Calu3 (cell line): Measurements from ENCODE around the gene PHLDB3. TPM values are rescaled to one million over a fixed set of nuclear protein-coding genes. Genes with fewer than 3 reads are reported as not detected.

Experiments
- BruUV-seq: library from RNA; stranded (reverse); fragments of 400-500 nt; replicated peaks from 2 replicates; lab custom pipeline; 2021; lab: Mats Ljungman, UMichigan
- CTCF ChIA-PET: fragments of 300-600 bp; sonication (Branson Sonifier 250); formaldehyde crosslinking; loops from one replicate; lab custom pipeline; 2022; ENCODE audit warnings: antibody characterized with exemption; lab: Charles Lee
- DNase-seq: peaks from one replicate; pipeline ENCODE4 v3.0.0; 2022
- H3K27ac Mint-ChIP-seq: one replicate; pipeline ENCODE4 v1.8.0; 2022; ENCODE audit warnings: mixed read lengths; ENCODE audit not compliant: unreplicated experiment
- H3K27me3 Mint-ChIP-seq: one replicate; pipeline ENCODE4 v1.8.0; 2022; ENCODE audit warnings: mixed read lengths; ENCODE audit not compliant: unreplicated experiment
- H3K36me3 Mint-ChIP-seq: one replicate; pipeline ENCODE4 v1.8.0; 2022; ENCODE audit warnings: mild to moderate bottlenecking, moderate library complexity, mixed read lengths; ENCODE audit not compliant: insufficient read depth, unreplicated experiment
- H3K4me1 Mint-ChIP-seq: one replicate; pipeline ENCODE4 v1.8.0; 2022; ENCODE audit warnings: mild to moderate bottlenecking, low read depth, mixed read lengths; ENCODE audit not compliant: unreplicated experiment
- H3K4me3 Mint-ChIP-seq: one replicate; pipeline ENCODE4 v1.8.0; 2022; ENCODE audit warnings: mild to moderate bottlenecking, low read depth, moderate library complexity, mixed read lengths; ENCODE audit not compliant: unreplicated experiment
- H3K9me3 Mint-ChIP-seq: one replicate; pipeline ENCODE4 v1.8.0; 2022; ENCODE audit warnings: low read depth, mixed read lengths; ENCODE audit not compliant: unreplicated experiment
- CTCF ChIP-seq: fragments of 200-600 bp; IDR thresholded peaks from one replicate; pipeline ENCODE4 v1.8.0; 2022; ENCODE audit warnings: antibody characterized with exemption; ENCODE audit not compliant: unreplicated experiment
- intact Hi-C: fragments of 100-400 bp; cut with micrococcal nuclease; formaldehyde crosslinking; loops from one replicate; pipeline ENCODE4 v1.10.0; 2022; ENCODE audit not compliant: unreplicated experiment
- total RNA-seq: library from RNA; stranded (reverse); gene quantifications from 2 replicates; pipeline ENCODE4 v1.2.3, GENCODE V29; 2022

The PHLDB3 gene
- total RNA-seq, 1 experiment from 2014 or later: 24.7 TPM

GRCh38 chr19:43485951-43486350, 18.6 kb downstream of the PHLDB3 start:
- no peaks in the 10 kb centered on the region for H3K4me1 Mint-ChIP-seq
- peaks cover 9% of the 10 kb centered on the region for H3K36me3 Mint-ChIP-seq
- no peaks in the 10 kb centered on the region for H3K9me3 Mint-ChIP-seq
- BruUV-seq: no TSS peak
- no peak for DNase-seq
- no peak overlapping the region for H3K4me3 Mint-ChIP-seq
- intact Hi-C loops: no loop called here
- no peak overlapping the region for H3K27ac Mint-ChIP-seq
- no peak for TF ChIP-seq CTCF
- CTCF ChIA-PET: no interaction called here
- no peaks in the 10 kb centered on the region for H3K27me3 Mint-ChIP-seq

- H3K9me3 Mint-ChIP-seq: no peaks in the 10 kb centered on the region
- H3K27me3 Mint-ChIP-seq: no peaks in the 10 kb centered on the region
- DNase-seq: no peak
- BruUV-seq: no TSS peak
- no peaks in the 10 kb centered on the region for H3K4me1 Mint-ChIP-seq
- CTCF ChIA-PET: interaction anchor here (0.6 kb wide), 1 partner anchor 317 kb away, joined by 5 read pairs; no protein-coding TSS in a partner anchor
- H3K36me3 Mint-ChIP-seq: peaks cover 14% of the 10 kb centered on the region
- intact Hi-C loops: no loop called here
- no peak overlapping the region for H3K27ac Mint-ChIP-seq
- no peak for TF ChIP-seq CTCF
- H3K4me3 Mint-ChIP-seq: no peak overlapping the region
Observed at GRCh38 chr19:43483281-43483680, 21.3 kb downstream of the PHLDB3 start.

GRCh38 chr19:43482193-43482592, 22.4 kb downstream of the PHLDB3 start:
- no peak overlapping the region for H3K4me3 Mint-ChIP-seq
- no peak for TF ChIP-seq CTCF
- CTCF ChIA-PET: no interaction called here

GRCh38 chr19:43481701-43482100, 22.8 kb downstream of the PHLDB3 start:
- no peak for DNase-seq
- Mint-ChIP-seq H3K4me3 (no peak overlapping the region), H3K36me3 (peaks cover 14% of the 10 kb centered on the region), H3K27ac (no peak overlapping the region), H3K27me3 (no peaks in the 10 kb centered on the region), H3K4me1 (no peaks in the 10 kb centered on the region), H3K9me3 (no peaks in the 10 kb centered on the region)
- BruUV-seq: no TSS peak
- TF ChIP-seq CTCF: no peak
- CTCF ChIA-PET: no interaction called here
- intact Hi-C loops: no loop called here

More at GRCh38 chr19:43482193-43482592, 22.4 kb downstream of the PHLDB3 start:
- no TSS peak for BruUV-seq
- Mint-ChIP-seq H3K9me3 (no peaks in the 10 kb centered on the region), H3K27me3 (no peaks in the 10 kb centered on the region), H3K36me3 (peaks cover 15% of the 10 kb centered on the region), H3K4me1 (no peaks in the 10 kb centered on the region), H3K27ac (no peak overlapping the region)
- no peak for DNase-seq
- intact Hi-C loops: no loop called here
